HepG2 (cell line): ENCODE measurements around the gene POGLUT2.

ENCODE experiments used
- ELF1 ChIP-seq: sonication (generic); formaldehyde crosslinking; IDR thresholded peaks from 2 replicates; pipeline ENCODE4 v1.4.0; 2020; ENCODE audit warnings: missing genetic modification reagents
- FOSL2 ChIP-seq: sonication (generic); formaldehyde crosslinking; IDR thresholded peaks from 2 replicates; pipeline ENCODE4 v1.4.0; 2020; ENCODE audit warnings: missing genetic modification reagents
- FOXM1 ChIP-seq: sonication (generic); formaldehyde crosslinking; IDR thresholded peaks from 2 replicates; pipeline ENCODE4 v1.5.0; 2020; ENCODE audit warnings: missing genetic modification reagents
- MAF1 ChIP-seq: sonication (generic); formaldehyde crosslinking; IDR thresholded peaks from 2 replicates; pipeline ENCODE4 v1.5.0; 2020; ENCODE audit warnings: missing genetic modification reagents, borderline replicate concordance
- SP1 ChIP-seq, 2 experiments: fragments of 450-650 bp in 1 of 2; sonication (generic) in 1 of 2; formaldehyde crosslinking in 1 of 2; IDR thresholded peaks; 2 replicates each; pipeline versions ENCODE4 v1.4.0 to v1.6.1; 2016 to 2020; ENCODE audit warnings: missing genetic modification reagents in 1 of 2
- TCF7 ChIP-seq: sonication (generic); IDR thresholded peaks from 2 replicates; pipeline ENCODE4 v1.6.1; 2016; ENCODE audit warnings: antibody characterized with exemption, low read depth
- ZNF652 ChIP-seq: IDR thresholded peaks from 2 replicates; pipeline ENCODE4 v1.6.1; 2016; ENCODE audit warnings: low read depth, borderline replicate concordance
- ZSCAN20 ChIP-seq: sonication (generic); formaldehyde crosslinking; IDR thresholded peaks from 2 replicates; pipeline ENCODE4 v1.4.0; 2020; ENCODE audit warnings: missing genetic modification reagents, mild to moderate bottlenecking, borderline replicate concordance

GRCh38 chr13:102742101-102742500 is 56.7 kb downstream of the POGLUT2 start:
- TF ChIP-seq FOSL2 (CRISPR knock-in tag) (no peak), MAF1 (CRISPR knock-in tag) (no peak), ZSCAN20 (no peak), FOXM1 (no peak), TCF7 (no peak), SP1 (IDR thresholded peaks at IDR 0.05) (no peak), SP1 (CRISPR knock-in tag; IDR thresholded peaks at IDR 0.05) (no peak), ELF1 (CRISPR knock-in tag) (no peak), ZNF652 (no peak)
